Measurements from ENCODE around the gene ASPHD2. TPM values are rescaled to one million over a fixed set of nuclear protein-coding genes. Genes with fewer than 3 reads are reported as not detected.

Gene ASPHD2
- total RNA-seq, 4 donors from 2014 or later = 0.49 to 1.7 (median 0.88) TPM; not detected in 1

DNA sequence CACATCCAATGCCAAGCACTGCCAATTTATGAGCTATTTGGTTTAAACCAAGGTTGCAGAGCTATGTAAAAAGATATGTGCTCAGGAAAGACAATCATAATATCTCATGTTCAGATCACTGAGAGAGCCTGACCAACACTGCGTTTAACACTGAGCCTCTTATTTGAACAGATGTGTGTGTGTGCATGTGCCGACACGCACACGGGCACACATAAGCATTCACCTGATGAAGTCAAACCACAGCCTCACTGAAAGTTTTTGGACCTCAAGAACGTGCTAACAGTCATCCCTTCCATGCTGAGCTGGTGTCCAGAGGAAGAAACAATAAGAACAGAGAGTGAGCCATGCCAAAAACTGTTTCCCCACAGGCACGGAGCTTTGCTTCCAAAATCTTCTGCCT is 31.1 kb downstream of the ASPHD2 start:
- no peak for TF ChIP-seq CTCF (IDR thresholded peaks at IDR 0.05; ENCODE audit: low read depth)

DNA sequence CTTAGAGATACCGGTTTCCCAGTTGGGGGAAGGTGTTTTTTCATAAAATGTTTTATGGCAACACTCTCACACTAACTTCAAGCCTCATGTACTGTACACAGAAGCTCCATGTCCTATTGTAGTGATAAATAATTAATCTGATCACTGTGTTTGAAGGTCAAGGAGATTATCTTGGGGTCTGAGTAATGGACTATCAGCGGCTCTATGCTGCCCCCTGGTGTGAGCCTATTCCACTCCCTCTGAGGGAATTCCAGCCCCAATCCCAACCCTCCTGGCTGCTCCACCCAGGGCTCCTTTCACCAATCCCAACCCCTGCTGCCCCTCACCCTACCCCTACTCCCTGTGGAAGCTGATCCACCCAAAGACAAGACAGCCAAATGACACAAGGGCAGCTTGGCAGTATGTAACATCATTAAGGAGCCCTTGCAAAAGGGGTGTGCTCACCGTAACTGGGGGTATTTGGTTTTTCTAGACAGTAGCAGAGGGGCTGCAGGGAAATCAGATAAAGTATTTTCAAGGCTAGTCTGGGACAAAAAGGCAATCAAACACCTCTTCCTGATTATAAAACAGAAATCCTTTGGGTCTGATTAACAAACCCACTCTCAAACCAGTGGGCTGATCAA is 32.2 kb downstream of the ASPHD2 start:
- TF ChIP-seq CTCF (IDR thresholded peaks at IDR 0.05; ENCODE audit: low read depth) = no peak

DNA sequence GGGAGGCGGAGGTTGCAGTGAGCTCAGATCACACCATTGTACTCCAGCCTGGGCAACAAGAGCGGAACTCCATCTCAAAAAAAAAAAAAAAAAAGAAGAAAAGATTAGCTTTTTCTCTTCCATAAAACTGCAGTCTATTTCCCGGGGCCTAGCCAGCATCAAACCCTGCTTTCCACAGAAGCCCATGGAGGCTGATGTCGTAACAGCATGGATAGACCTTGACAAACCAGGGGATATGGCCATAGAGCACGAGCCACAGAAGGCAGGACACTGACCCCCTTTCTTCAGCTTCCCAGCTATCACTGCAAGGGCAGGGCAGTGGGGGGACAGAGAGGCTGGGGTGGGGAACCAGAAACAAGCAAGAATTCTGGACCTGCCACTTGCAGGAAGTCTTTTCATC is 33.0 kb downstream of the ASPHD2 start:
- no peak for TF ChIP-seq CTCF (IDR thresholded peaks at IDR 0.05; ENCODE audit: low read depth)

DNA sequence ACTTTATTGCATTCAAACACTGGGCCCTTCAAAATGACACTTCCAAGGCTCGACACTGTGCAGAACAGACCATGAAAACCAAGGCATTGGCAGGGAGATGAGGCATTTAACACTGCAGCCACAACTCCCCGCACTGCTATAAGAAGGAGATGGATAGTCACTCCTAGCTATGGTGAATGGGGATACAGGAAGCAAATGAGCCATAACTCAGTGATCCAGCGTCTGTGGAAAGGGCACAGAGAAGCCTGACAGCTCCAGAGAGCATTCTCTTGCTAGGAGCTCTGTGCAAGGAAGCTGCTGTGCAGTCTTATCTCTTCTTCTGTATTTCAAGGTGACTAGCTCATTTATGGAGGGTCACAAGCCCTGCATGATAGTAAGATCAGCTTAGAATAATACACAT is 33.6 kb downstream of the ASPHD2 start:
- no peak for TF ChIP-seq CTCF (IDR thresholded peaks at IDR 0.05; ENCODE audit: low read depth)

DNA sequence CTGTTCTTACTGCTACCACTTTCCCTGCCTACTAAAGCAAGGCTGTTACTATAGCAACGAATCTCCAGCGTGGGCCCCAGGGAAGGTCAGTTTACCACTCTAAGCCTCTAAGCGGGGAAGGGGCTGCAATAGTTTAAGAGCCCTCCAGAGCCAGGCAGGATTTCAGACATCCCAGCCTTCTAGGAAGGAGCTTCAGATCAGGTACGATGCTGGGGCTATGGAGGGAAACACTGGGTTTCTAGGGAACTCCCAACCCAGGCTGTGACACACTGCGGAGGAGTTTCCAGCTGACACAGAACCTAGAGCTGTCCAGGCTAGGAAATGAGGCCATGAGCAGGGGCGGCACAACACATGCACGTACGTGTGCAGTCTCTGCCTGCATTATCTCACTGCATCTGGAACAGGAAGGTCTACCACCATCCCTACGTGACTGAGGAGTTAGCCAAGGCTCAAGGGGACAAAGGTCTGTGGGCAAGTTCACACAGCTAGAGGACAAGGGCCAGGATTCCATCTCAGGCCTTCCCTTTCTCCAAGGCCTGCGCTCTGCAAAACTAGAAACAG is 34.1 kb downstream of the ASPHD2 start:
- TF ChIP-seq CTCF (IDR thresholded peaks at IDR 0.05; ENCODE audit: low read depth) = no peak

GRCh38 chr22:26463688-26464087 is 34.6 kb downstream of the ASPHD2 start:
- no peak for TF ChIP-seq CTCF (IDR thresholded peaks at IDR 0.05; ENCODE audit: low read depth)

DNA sequence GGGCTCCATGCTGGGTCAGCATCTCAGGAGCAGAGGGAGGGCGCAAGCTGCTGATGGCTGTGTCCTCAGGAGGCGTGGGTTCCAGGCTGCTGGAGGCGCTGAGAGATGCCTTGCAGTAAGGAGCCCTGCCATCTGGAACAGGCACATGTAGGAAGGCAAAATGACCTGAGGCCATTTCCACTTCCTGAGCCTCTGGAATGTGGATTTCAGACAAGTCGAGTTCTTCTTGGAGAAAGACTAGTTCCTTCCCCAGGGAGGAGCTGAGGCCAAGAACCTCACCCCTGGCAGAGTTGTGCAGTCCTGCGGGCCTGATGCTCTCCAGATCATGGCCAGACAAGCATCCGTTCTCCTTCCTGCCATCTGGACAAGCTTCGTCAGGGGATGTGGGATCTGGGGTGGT is 35.3 kb downstream of the ASPHD2 start:
- no peak for TF ChIP-seq CTCF (IDR thresholded peaks at IDR 0.05; ENCODE audit: low read depth)
